ENCODE results near the gene NEK4. TPM values are rescaled to one million over a fixed set of nuclear protein-coding genes. Genes with fewer than 3 reads are reported as not detected.

The NEK4 gene
- total and polyA plus RNA-seq, 2 of the 13 experiments (the other 11 are each of a cell fraction or from before 2014, with no cell fraction given), result 16.5 to 38.0 TPM

DNA sequence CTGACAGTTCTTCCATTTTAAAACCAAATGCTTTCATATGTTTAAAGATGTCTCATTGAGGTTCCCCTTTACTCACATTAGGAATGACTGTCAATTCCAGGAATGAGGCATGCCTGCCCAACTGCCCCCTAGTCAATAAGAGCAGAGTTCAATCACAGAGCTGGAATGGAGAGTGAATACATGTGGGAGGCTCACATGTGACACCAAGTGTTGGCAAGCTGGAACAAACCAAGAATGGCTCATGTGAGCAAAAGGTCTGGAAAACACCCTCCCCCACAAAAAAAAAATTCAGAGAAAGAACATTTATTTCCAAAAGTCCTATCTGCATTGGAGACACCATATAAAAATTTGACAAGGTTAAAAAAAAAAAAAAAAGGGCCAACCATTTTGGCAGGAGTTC lies 88.7 kb downstream of the NEK4 start (continued):
- TF ChIP-seq HDAC6 (IDR thresholded peaks at IDR 0.05; ENCODE audit: low read depth, low read length), result no peak
- peak; percentile 64; the same call in 1 of the 2 replicates for TF ChIP-seq ERF (CRISPR knock-in tag; IDR thresholded peaks at IDR 0.05)
- TF ChIP-seq, protein P1, sequence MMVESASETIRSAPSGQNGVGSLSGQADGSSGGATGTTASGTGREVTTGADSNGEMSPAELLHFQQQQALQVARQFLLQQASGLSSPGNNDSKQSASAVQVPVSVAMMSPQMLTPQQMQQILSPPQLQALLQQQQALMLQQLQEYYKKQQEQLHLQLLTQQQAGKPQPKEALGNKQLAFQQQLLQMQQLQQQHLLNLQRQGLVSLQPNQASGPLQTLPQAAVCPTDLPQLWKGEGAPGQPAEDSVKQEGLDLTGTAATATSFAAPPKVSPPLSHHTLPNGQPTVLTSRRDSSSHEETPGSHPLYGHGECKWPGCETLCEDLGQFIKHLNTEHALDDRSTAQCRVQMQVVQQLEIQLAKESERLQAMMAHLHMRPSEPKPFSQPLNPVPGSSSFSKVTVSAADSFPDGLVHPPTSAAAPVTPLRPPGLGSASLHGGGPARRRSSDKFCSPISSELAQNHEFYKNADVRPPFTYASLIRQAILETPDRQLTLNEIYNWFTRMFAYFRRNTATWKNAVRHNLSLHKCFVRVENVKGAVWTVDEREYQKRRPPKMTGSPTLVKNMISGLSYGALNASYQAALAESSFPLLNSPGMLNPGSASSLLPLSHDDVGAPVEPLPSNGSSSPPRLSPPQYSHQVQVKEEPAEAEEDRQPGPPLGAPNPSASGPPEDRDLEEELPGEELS (CRISPR knock-in tag; IDR thresholded peaks at IDR 0.05), result peak; percentile 57; the same call in 1 of the 2 replicates
- no peak for TF ChIP-seq ZNF674 (CRISPR knock-in tag; IDR thresholded peaks at IDR 0.05; ENCODE audit: low read depth)
- TF ChIP-seq ZNF7 (CRISPR knock-in tag; IDR thresholded peaks at IDR 0.05), result peak; percentile 58; the same call in 1 of the 2 replicates
- no peak for TF ChIP-seq ZNF891 (CRISPR knock-in tag; IDR thresholded peaks at IDR 0.05)
- TF ChIP-seq, protein P2, sequence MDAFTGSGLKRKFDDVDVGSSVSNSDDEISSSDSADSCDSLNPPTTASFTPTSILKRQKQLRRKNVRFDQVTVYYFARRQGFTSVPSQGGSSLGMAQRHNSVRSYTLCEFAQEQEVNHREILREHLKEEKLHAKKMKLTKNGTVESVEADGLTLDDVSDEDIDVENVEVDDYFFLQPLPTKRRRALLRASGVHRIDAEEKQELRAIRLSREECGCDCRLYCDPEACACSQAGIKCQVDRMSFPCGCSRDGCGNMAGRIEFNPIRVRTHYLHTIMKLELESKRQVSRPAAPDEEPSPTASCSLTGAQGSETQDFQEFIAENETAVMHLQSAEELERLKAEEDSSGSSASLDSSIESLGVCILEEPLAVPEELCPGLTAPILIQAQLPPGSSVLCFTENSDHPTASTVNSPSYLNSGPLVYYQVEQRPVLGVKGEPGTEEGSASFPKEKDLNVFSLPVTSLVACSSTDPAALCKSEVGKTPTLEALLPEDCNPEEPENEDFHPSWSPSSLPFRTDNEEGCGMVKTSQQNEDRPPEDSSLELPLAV (CRISPR knock-in tag; conservative IDR thresholded peaks at IDR 0.05; ENCODE audit: low read depth), result no peak
- peak; percentile 25 for TF ChIP-seq ASH2L (IDR thresholded peaks at IDR 0.05; ENCODE audit: insufficient read length, low read depth, low read length)
- no peak for TF ChIP-seq CREB3 (CRISPR knock-in tag; IDR thresholded peaks at IDR 0.05)
- TF ChIP-seq RELA (CRISPR knock-in tag; IDR thresholded peaks at IDR 0.05), result 0 out of 2 replicates have a peak, but pooled peaks have one; percentile 24
- no peak for TF ChIP-seq FOSL1 (CRISPR knock-in tag; IDR thresholded peaks at IDR 0.05; ENCODE audit: borderline replicate concordance)
- TF ChIP-seq ZNF335 (CRISPR knock-in tag; IDR thresholded peaks at IDR 0.05), result 0 out of 2 replicates have a peak, but pooled peaks have one; percentile 57
- TF ChIP-seq ATRX (CRISPR knock-in tag; IDR thresholded peaks at IDR 0.05; ENCODE audit: borderline replicate concordance), result no peak
- TF ChIP-seq ZNF17 (CRISPR knock-in tag; IDR thresholded peaks at IDR 0.05), result no peak
- TF ChIP-seq HMGXB3 (CRISPR knock-in tag; IDR thresholded peaks at IDR 0.05; ENCODE audit: borderline replicate concordance), result no peak
- no peak for TF ChIP-seq ZNF607 (CRISPR knock-in tag; IDR thresholded peaks at IDR 0.05; ENCODE audit: borderline replicate concordance)
- TF ChIP-seq MTERF4 (CRISPR knock-in tag; IDR thresholded peaks at IDR 0.05), result no peak
- TF ChIP-seq NCOA2 (CRISPR knock-in tag; IDR thresholded peaks at IDR 0.05), result peak; percentile 55; the same call in 1 of the 2 replicates
- TF ChIP-seq HCFC1 (IDR thresholded peaks at IDR 0.05; ENCODE audit: low read depth, low read length), result no peak
- no peak for TF ChIP-seq CENPBD1 (CRISPR knock-in tag; IDR thresholded peaks at IDR 0.05; ENCODE audit: borderline replicate concordance, low read depth)

Data from HepG2 (cell line).